Coronary artery (tissue), 2 donors: ENCODE results near the gene GNS.

Source experiments
- DNase-seq: peaks from one replicate; pipeline ENCODE4 v3.0.0-alpha.2; 2017; ENCODE audit warnings: low spot score
- H3K27ac ChIP-seq, 2 donors: fragments of 200-600 bp; sonication (generic); one replicate each; pipeline ENCODE4 v1.5.1; 2016 to 2019
- H3K4me3 ChIP-seq: fragments of 200-600 bp; sonication (generic); 2 replicates; pipeline ENCODE4 v1.5.1; 2016; ENCODE audit warnings: mild to moderate bottlenecking, moderate library complexity
- TF ChIP-seq, protein P1 (sequence below): fragments of 200-600 bp; sonication (generic); IDR thresholded peaks from one replicate; pipeline ENCODE4 v1.5.1; 2019; ENCODE audit warnings: antibody characterized with exemption

Gene GNS

DNA sequence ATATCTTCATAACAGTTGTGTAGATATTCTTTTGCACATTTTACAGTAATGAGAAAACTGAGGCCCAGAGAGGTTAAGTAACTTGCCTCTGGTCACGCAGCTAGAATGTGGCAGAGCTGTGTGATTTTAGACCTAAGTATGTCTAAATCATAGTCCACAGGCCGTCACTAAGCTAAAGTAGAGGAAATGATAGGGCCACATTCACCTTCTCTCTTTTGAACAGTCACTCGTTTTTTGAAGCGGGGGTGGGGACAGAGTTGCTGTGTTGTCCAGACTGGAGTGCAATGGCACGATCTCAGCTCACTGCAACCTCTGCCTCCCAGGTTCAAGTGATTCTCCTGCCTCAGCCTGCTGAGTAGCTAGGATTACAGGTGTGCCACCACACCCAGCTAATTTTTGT lies 80.4 kb downstream of the GNS start:
- TF ChIP-seq, protein P1, sequence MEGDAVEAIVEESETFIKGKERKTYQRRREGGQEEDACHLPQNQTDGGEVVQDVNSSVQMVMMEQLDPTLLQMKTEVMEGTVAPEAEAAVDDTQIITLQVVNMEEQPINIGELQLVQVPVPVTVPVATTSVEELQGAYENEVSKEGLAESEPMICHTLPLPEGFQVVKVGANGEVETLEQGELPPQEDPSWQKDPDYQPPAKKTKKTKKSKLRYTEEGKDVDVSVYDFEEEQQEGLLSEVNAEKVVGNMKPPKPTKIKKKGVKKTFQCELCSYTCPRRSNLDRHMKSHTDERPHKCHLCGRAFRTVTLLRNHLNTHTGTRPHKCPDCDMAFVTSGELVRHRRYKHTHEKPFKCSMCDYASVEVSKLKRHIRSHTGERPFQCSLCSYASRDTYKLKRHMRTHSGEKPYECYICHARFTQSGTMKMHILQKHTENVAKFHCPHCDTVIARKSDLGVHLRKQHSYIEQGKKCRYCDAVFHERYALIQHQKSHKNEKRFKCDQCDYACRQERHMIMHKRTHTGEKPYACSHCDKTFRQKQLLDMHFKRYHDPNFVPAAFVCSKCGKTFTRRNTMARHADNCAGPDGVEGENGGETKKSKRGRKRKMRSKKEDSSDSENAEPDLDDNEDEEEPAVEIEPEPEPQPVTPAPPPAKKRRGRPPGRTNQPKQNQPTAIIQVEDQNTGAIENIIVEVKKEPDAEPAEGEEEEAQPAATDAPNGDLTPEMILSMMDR: no peak
- H3K27ac ChIP-seq: peak overlapping the region; percentile 84 to 89
- no peak for DNase-seq
- H3K4me3 ChIP-seq: no peak overlapping the region

DNA sequence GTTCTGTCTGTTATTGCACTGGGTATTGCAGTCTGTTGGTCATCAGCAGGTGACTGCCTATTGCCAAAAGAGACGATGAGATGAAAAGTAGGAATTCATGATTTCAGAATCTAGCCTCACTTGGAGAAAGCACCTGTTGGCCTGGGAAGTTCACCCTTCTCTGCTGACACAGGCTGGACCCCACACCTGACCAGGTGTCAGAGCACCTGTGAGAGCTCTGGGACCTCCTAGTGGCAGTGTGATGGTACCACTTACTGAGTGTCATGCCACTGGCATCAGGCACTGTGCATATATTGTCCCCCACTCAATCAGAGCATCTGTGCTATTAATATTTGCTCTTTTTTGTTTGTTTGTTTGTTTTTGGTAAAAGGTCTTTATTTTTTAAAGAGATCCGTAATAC lies 81.0 kb downstream of the GNS start:
- Histone ChIP-seq H3K4me3 (no peak overlapping the region), H3K27ac (peak overlapping the region; percentile 84 to 89)
- DNase-seq: no peak
- TF ChIP-seq, protein P1: no peak

DNA sequence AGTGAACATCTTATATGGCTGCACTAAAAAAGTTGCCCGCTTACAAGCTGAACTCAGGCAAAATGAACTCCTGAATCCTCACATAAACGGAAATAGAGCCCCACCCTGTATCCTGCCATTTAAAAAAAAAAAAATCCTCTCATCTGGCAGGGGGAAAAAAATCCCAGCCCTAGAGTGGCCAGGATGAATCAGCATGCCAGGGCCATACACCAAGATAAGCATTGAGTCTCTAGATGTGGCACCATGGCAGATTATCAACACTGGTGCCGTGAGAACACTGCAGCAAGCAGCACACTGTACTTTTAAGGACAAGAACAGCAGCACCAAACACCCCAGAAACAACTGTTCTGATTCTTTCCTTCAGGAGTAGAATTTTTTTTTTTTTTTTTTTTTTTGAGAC lies 83.4 kb downstream of the GNS start:
- H3K4me3 ChIP-seq: peak overlapping the region; percentile 28
- TF ChIP-seq, protein P1: no peak
- H3K27ac ChIP-seq: peak overlapping the region; percentile 84 to 91
- peak; percentile 87 for DNase-seq

DNA sequence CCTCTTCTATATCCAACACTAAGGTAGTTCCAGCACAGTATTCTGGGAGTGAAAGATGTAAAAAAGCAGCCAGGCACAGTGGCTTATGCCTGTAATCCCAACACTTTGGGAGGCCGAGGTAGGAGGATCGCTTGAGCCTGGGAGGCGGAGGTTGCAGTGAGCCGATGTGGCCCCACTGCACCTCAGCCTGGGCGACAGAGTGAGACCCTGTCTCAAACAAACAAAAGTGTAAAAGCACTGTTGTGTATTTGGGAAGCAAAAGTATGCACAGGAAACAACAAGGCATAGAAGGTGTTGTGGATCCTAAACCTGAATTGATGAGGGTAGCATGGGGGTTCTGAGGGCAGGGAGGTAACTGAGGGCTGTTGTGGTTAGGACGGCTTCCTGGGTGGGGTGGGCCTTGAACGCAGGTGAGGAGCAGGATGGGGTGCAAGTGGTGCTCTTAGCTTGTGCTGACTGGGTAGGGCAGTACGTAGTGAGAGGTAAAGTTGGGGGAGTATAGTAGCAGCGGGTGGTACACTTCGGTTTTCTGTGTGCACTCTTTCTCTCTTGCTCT lies 84.8 kb downstream of the GNS start:
- peak overlapping the region; percentile 68 to 91 for H3K27ac ChIP-seq

DNA sequence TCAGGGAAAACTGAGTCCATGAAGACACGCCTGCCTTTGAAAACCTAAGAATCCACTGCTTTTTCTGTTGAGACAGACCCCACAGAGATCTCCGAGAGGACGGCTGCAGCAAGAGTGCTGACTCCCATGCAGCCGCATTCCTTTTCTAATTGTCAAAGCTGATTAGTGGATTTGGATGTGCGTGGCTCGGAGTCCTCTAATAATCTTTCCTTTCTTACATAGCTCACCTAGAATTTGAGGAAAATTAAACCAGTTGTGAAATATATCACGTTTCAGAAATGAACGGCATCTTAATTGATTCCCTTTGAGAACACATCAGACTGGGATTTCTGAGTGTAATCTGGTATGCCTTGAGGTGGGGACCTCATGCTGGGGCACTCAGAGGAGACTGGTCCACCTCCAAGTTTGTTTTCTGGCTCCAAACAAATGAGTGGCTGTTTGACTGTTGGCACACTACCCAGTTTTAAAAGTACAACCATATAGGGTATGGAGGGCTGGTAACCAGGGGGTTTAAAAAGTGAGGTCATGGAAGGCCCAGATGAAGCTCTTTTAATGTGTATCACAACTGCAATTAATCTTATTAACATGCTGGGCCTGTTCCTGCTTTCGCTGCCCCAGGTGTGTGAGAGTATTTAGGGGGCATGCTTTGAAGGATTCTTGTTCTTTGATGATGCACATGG lies 85.6 kb downstream of the GNS start:
- Histone ChIP-seq H3K4me3 (no peak overlapping the region), H3K27ac (peak overlapping the region; percentile 68 to 91)
- TF ChIP-seq, protein P1: no peak
- no peak for DNase-seq

More for the DNA sequence above, 84.8 kb downstream of the GNS start:
- no peak for DNase-seq
- H3K4me3 ChIP-seq: no peak overlapping the region
- TF ChIP-seq, protein P1: no peak

DNA sequence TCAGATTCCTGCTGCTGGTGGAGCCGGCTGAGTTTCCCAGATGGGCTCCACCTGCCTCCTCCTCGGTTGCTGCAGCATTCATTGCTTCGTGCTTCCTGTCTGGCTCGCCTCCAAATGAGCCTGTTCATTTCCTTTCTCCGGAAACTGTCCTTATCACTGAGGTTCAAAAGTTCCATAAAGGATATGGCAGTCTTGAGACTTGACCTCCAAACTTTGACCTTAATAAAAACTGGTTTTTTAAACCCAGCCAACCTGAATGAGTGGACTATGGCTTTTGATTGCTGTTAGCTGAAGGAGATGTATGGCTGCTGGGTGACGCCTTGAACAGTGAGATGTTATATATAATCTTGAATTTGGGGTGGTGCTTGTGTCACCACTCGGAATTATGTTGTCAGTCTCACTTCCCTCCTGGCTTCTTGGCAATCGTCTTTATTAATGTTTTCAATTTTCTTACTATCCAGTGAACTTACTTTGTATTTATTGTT lies 86.2 kb downstream of the GNS start:
- Histone ChIP-seq H3K4me3 (no peak overlapping the region), H3K27ac (peak overlapping the region; percentile 68 to 91)
- TF ChIP-seq, protein P1: no peak
- DNase-seq: no peak

DNA sequence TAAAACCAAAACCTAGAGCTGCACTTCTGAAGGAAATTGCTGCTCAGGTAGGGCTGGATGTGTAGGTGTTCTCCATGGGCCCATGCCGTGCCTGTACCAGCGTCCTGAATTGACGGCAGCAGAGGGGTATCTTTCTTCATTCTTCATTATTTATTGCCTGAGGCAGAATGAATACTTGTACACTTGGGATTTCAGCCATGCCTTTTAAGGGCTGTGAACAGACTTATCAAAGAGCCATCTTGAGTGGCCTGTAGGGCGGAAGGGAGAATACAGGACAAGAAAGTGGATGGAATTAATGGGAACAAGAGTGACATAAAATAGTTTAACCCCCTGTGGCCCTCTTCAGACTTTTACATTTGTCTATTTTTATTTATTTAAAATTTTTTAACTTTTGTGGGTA lies 87.5 kb downstream of the GNS start:
- peak overlapping the region; percentile 68 to 89 for H3K27ac ChIP-seq

More for the DNA sequence above, 87.5 kb downstream of the GNS start:
- TF ChIP-seq, protein P1: no peak
- peak overlapping the region; percentile 31 for H3K4me3 ChIP-seq
- no peak for DNase-seq
